DOHH2 (cell line): Measurements from ENCODE around the gene UBASH3B.
"Not testable (repeated sequence)": the region's sequence is repeated elsewhere in the genome, so short reads cannot be mapped to it uniquely, and the experiment has no call there.

Source experiments
- H3F3A ChIP-seq: fragments of 200-600 bp; sonication (generic), shearing (Covaris generic); 2 replicates; pipeline ENCODE4 v1.6.0; 2016; ENCODE audit warnings: antibody characterized with exemption, mild to moderate bottlenecking; ENCODE audit not compliant: control insufficient read depth, insufficient read depth
- H3K27ac ChIP-seq: fragments of 200-600 bp; sonication (generic); 2 replicates; pipeline ENCODE4 v1.5.1; 2014; ENCODE audit warnings: low read depth, mild to moderate bottlenecking, low read length, moderate library complexity
- H3K27me3 ChIP-seq: fragments of 200-600 bp; sonication (generic); 2 replicates; pipeline ENCODE4 v1.6.1; 2014; ENCODE audit warnings: mild to moderate bottlenecking, low read length, mixed read lengths; ENCODE audit not compliant: control insufficient read depth
- H3K36me3 ChIP-seq: fragments of 200-600 bp; sonication (generic); 2 replicates; pipeline ENCODE4 v1.6.1; 2014; ENCODE audit warnings: mild to moderate bottlenecking, low read length, moderate library complexity, mixed read lengths; ENCODE audit not compliant: control insufficient read depth
- H3K4me1 ChIP-seq: fragments of 200-600 bp; sonication (generic); 2 replicates; pipeline ENCODE4 v1.6.1; 2014; ENCODE audit warnings: mild to moderate bottlenecking, low read length, mixed read lengths; ENCODE audit not compliant: control insufficient read depth
- H3K4me2 ChIP-seq: fragments of 200-600 bp; sonication (generic); 2 replicates; pipeline ENCODE4 v1.6.0; 2014; ENCODE audit warnings: mild to moderate bottlenecking, low read length, moderate library complexity
- H3K4me3 ChIP-seq: fragments of 200-600 bp; sonication (generic); 2 replicates; pipeline ENCODE4 v1.5.1; 2014; ENCODE audit warnings: mild to moderate bottlenecking, low read length, mixed read lengths
- H3K79me2 ChIP-seq: fragments of 200-600 bp; sonication (generic); 2 replicates; pipeline ENCODE4 v1.6.1; 2014; ENCODE audit warnings: mild to moderate bottlenecking, low read length, mixed read lengths; ENCODE audit not compliant: control insufficient read depth
- H3K9me2 ChIP-seq: fragments of 200-600 bp; sonication (generic); replicated peaks from 2 replicates; pipeline ENCODE4 v1.6.1; 2014; ENCODE audit warnings: mild to moderate bottlenecking, low read length, mixed read lengths; ENCODE audit not compliant: control insufficient read depth
- H3K9me3 ChIP-seq: fragments of 200-600 bp; sonication (generic); 2 replicates; pipeline ENCODE4 v1.6.1; 2014; ENCODE audit warnings: antibody characterized with exemption, low read length, mixed read lengths; ENCODE audit not compliant: control insufficient read depth, insufficient read depth
- H4K20me1 ChIP-seq: fragments of 200-600 bp; sonication (generic); 2 replicates; pipeline ENCODE4 v1.6.0; 2014; ENCODE audit warnings: low read depth, mild to moderate bottlenecking, antibody characterized with exemption, low read length, moderate library complexity; ENCODE audit not compliant: control insufficient read depth, insufficient read depth
- EZH2phosphoT487 ChIP-seq: fragments of 200-600 bp; sonication (generic); IDR thresholded peaks from 2 replicates; pipeline ENCODE4 v1.6.1; 2017; ENCODE audit warnings: borderline replicate concordance, mild to moderate bottlenecking, antibody characterized with exemption, low read length, moderate library complexity, mixed read lengths
- TF ChIP-seq, protein P1 (sequence below): fragments of 200-600 bp; sonication (generic); IDR thresholded peaks from one replicate; pipeline ENCODE4 v1.5.1; 2014; ENCODE audit warnings: antibody characterized with exemption, mild to moderate bottlenecking, low read depth, low read length; ENCODE audit not compliant: poor library complexity, severe bottlenecking

The UBASH3B gene

DNA sequence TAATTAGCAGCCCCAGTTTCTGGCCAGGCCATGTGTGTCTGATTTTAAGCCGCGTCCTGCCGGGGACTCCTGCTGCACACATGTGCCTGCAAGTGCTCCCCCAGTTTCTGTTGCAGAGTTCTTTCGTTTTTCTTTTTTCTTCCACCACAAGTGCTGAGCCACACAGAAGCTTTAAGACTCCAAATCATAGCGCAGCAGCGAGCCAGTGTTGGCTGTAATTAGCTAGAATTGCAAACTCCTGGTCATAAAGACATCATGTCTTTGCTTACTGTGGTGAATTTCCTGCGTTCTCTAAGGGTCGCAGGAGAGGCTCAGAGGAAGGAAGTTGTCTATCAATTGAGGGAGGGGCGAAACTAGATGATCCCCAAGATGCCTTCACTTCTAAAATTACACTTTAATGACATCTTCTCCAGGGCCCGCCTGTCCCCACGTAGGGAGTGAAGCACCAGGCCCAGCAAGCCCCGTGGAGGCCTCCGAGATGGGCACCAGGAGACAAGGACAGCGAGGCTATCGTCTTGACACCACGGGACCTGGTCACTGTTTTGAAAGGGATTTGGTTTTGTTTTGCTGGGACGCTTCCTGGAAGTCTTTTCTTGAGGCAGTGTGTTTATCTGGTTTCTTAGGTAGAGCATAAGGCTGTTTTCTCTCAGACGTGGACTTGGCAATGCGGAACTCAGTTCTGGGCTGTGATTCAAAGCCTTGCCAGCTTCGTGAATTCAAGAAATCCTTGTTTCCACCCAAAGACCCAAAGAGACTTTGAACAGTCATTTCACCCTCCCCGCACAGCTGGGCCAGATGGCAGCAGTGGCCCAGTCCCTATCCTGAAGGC lies 71.8 kb downstream of the UBASH3B start:
- Histone ChIP-seq H3K27me3 (no peaks in the 10 kb centered on the region), H3K4me3 (peak overlapping the region; percentile 53), H3K4me2 (peak overlapping the region; percentile 71), H3K36me3 (0 out of 2 replicates have a peak, but pooled peaks cover 3% of the 10 kb centered on the region), H3K9me2 (no peaks in the 10 kb centered on the region), H3K9me3 (no peaks in the 10 kb centered on the region), H3K79me2 (peaks cover 25% of the 10 kb centered on the region), H4K20me1 (no peaks in the 10 kb centered on the region), H3K27ac (peak overlapping the region; percentile 48), H3K4me1 (peaks cover 50% of the 10 kb centered on the region), H3F3A (0 out of 2 replicates have a peak, but pooled peaks cover 2% of the 10 kb centered on the region)
- TF ChIP-seq, protein P1, sequence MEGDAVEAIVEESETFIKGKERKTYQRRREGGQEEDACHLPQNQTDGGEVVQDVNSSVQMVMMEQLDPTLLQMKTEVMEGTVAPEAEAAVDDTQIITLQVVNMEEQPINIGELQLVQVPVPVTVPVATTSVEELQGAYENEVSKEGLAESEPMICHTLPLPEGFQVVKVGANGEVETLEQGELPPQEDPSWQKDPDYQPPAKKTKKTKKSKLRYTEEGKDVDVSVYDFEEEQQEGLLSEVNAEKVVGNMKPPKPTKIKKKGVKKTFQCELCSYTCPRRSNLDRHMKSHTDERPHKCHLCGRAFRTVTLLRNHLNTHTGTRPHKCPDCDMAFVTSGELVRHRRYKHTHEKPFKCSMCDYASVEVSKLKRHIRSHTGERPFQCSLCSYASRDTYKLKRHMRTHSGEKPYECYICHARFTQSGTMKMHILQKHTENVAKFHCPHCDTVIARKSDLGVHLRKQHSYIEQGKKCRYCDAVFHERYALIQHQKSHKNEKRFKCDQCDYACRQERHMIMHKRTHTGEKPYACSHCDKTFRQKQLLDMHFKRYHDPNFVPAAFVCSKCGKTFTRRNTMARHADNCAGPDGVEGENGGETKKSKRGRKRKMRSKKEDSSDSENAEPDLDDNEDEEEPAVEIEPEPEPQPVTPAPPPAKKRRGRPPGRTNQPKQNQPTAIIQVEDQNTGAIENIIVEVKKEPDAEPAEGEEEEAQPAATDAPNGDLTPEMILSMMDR, result no peak
- TF ChIP-seq EZH2phosphoT487, result no peak

DNA sequence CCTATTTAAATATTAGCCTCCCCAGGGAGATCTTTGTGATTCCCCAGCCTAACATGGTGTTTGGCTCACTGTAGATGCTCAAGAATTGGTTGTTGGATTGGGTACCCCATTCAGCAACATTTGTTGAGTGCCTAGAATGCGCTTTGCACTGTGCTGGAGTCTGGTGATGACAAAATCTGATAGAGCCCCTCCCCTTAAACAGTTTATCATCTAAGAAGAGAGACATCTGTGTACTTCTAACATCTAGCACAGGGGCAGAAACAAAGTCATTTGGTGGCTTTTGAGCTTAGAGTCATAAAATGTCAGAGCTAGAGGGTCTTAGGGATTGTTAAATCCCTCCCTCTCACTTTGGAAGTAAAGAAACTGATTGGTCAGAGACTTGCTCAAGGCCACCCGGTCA lies 73.0 kb downstream of the UBASH3B start:
- H3K36me3 ChIP-seq, result 0 out of 2 replicates have a peak, but pooled peaks cover 3% of the 10 kb centered on the region
- no peak overlapping the region for H3K4me3 ChIP-seq
- H4K20me1 ChIP-seq, result no peaks in the 10 kb centered on the region
- H3K4me2 ChIP-seq, result no peak overlapping the region
- H3K9me3 ChIP-seq, result no peaks in the 10 kb centered on the region
- no peaks in the 10 kb centered on the region for H3K27me3 ChIP-seq
- no peaks in the 10 kb centered on the region for H3F3A ChIP-seq
- no peak overlapping the region for H3K27ac ChIP-seq
- TF ChIP-seq, protein P1, result no peak
- no peak for TF ChIP-seq EZH2phosphoT487
- no peaks in the 10 kb centered on the region for H3K9me2 ChIP-seq
- H3K4me1 ChIP-seq, result peaks cover 62% of the 10 kb centered on the region
- peaks cover 24% of the 10 kb centered on the region for H3K79me2 ChIP-seq

DNA sequence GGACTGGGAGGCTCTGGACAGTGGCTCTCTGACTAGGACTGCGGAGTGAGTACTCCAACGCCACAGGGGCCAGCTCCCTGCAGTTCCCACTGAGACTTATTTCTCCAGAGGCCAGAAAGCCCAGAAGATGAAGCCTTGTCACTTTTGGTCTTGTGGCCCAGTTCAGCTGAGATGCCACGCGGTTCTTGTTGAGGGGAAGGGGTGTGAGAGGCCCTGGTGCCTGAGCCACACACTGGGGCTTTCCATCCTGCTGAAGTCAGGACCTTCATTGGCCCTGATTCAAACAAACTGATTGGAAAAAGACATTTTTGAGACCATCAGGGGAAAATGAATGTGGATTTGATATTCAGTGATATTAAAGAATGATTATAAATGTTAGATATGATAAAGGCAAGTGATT lies 73.6 kb downstream of the UBASH3B start:
- Histone ChIP-seq H3K27me3 (no peaks in the 10 kb centered on the region), H3K4me1 (peaks cover 68% of the 10 kb centered on the region), H4K20me1 (no peaks in the 10 kb centered on the region), H3K4me3 (no peak overlapping the region), H3K9me3 (no peaks in the 10 kb centered on the region), H3K9me2 (no peaks in the 10 kb centered on the region), H3K36me3 (0 out of 2 replicates have a peak, but pooled peaks cover 3% of the 10 kb centered on the region), H3F3A (no peaks in the 10 kb centered on the region), H3K27ac (no peak overlapping the region), H3K79me2 (peaks cover 18% of the 10 kb centered on the region), H3K4me2 (no peak overlapping the region)
- TF ChIP-seq, protein P1, result no peak
- no peak for TF ChIP-seq EZH2phosphoT487

DNA sequence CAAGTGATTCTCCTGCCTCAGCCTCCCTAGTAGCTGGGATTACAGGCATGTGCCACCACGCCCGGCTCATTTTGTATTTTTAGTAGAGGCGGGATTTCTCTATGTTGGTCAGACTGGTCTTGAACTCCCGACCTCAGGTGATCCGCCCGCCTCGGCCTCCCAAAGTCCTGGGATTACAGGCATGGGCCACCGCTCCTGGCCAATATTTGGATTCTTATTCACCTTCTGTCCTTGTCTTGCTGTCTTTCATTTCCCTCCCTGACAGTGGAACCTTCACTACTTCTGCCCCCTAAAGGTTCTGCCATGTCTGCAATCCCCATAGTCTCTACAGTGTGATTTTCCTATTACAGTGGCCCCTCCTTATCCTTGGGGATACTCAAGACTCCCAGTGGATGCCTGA lies 75.2 kb downstream of the UBASH3B start:
- not testable (repeated sequence) for H3K4me3 ChIP-seq, H3F3A ChIP-seq, H4K20me1 ChIP-seq, H3K27me3 ChIP-seq, H3K9me3 ChIP-seq, H3K4me2 ChIP-seq, H3K9me2 ChIP-seq, H3K27ac ChIP-seq, H3K36me3 ChIP-seq
- peaks cover 13% of the 10 kb centered on the region for H3K79me2 ChIP-seq
- peaks cover 80% of the 10 kb centered on the region for H3K4me1 ChIP-seq
